ENCODE results near the gene AKAP6. TPM values are rescaled to one million over a fixed set of nuclear protein-coding genes. Genes with fewer than 3 reads are reported as not detected.

AKAP6 gene
- total RNA-seq, 1 experiment from 2014 or later = 0.96 TPM

DNA sequence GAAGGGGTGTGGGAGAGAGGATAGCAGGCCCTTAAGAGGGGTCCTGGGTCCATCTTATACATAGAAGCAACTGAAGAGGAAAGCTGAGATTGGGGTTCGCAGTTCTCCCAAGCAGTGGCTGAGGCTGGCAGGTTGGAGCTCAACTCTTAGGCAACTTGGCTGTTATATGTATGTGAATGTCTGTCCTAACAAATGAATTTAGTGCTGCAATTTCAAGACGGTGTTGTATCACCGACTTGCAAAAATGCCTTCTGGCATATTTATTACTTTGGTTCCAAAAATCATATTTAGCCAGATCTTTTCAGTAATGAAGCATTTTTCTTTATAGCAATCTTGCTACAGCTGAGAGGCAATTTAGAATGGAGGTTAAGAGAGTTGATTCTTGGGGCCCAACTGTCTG is 148.3 kb downstream of the AKAP6 start:
- no peak for DNase-seq (ENCODE audit: low read depth)

GRCh38 chr14:32478050-32478449 is 149.0 kb downstream of the AKAP6 start:
- DNase-seq (ENCODE audit: low read depth) = no peak

- peak; percentile 8 for DNase-seq (ENCODE audit: low read depth)
Observed at GRCh38 chr14:32480337-32480736, 151.2 kb downstream of the AKAP6 start.

DNA sequence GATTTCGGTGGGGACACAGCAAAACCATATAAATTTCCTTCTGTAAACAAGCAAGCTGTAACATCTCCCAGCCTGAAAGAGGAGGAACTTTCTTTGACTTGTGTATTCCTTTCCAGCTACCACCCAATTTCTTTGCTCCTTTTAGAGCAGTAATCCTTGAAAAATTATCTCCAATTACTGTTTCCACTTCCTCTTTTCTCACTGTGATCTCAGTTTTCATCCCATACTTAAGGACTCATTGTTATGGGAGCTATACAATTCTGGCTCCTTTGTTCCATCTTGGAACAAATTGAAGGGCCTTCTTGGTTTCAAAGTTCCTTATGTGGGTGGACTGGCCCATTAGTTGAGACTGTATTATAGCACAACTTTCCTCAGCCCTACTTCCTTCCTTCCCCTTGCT is 152.6 kb downstream of the AKAP6 start:
- no peak for DNase-seq (ENCODE audit: low read depth)

GRCh38 chr14:32491416-32492016 is 162.4 kb downstream of the AKAP6 start:
- no peak for DNase-seq (ENCODE audit: low read depth)

DNA sequence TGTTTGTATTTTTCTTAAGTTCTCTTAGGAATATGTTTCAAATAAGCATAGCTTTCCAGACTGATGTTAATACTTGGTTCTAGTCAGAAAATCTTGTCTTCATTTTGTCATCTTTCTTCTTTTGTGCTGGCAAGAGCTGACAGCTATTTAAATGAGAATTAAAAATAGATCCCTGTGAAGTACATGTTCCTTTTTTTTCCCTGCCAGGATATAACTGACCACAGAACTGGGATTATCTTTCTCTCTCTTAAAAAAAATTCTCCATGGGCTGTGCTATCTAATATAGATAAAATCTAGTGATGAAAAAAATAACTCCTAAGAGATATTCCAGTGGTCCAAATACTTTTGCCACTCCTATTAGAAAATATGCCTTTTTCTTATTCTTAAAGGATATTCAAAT is 163.4 kb downstream of the AKAP6 start:
- DNase-seq (ENCODE audit: low read depth) = no peak

- DNase-seq (ENCODE audit: low read depth) = no peak
Observed at GRCh38 chr14:32494609-32495434, 165.7 kb downstream of the AKAP6 start.

GRCh38 chr14:32495435-32495734 is 166.3 kb downstream of the AKAP6 start:
- no peak for DNase-seq (ENCODE audit: low read depth)

DNA sequence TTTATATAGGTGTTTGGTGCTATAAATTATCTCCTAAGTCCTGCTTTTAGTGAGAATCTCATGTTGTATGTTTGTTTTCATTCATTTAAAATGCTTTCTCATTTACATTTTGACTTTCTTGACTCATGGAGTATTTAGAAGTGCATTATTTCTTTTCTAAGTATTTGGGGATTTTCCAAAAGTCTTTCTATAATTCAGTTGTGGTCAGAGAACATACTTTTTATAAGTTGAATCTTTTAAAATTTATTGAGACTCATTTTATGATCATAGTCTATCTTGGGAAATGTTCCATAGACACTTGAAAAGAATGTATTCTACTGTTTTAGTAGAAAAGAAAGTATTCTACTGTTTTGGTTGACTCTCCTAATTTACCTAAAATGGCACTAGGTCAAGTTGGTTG is 168.2 kb downstream of the AKAP6 start:
- no peak for DNase-seq (ENCODE audit: low read depth)

GRCh38 chr14:32507029-32507984 is 178.2 kb downstream of the AKAP6 start:
- peak; percentile 51 for DNase-seq (ENCODE audit: low read depth)

- no peak for DNase-seq (ENCODE audit: low read depth)
Observed at GRCh38 chr14:32508281-32508680, 179.2 kb downstream of the AKAP6 start.

DNA sequence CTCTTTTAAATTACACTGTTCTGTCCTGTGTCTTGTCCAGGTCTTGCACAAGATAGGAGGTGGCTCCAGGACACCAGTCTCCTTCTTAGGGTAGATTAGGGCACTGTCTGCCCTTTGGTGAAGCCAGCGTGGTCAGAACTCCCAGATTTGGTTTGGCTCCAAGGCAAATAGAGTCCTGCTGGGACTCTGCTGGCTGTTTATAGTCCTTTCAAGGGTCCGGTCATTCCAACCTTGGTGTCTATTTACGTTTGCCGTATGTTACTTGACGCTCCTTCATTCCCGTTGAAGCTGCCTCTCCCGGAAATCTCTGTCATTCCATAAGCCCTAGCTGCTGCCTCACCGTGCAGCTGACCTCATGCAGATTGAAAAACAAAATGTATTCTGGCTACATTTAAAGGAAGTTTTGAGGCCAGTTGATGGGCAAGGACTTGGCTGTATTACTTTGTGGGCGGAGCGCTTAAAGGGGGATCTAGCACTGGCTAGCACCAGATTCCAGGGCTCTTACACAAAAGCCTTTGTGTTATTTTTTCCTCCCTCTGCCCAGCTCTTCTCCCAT is 180.6 kb downstream of the AKAP6 start:
- peak; percentile 93 for DNase-seq (ENCODE audit: low read depth)

DNA sequence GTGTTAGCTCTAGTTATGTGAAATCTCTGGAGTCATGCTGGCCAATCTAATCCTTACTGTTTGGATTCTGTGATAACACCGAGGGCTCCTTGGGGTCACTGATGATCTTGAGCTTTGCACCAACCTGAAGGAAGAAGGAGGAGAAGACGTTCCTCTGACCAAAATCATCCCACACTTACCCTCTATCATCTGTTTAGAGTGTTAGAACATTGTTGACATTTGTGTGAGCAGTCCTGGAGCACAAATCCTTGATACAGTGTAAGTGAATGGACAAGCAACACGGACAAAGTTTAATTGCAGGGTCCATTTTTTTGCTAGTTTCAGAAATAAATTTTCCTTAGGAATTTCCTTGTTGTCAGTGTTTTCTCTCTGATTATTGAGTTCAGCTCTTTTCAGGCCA is 181.7 kb downstream of the AKAP6 start:
- no peak for DNase-seq (ENCODE audit: low read depth)

GRCh38 chr14:32512348-32512747 is 183.2 kb downstream of the AKAP6 start:
- DNase-seq (ENCODE audit: low read depth) = no peak

DNA sequence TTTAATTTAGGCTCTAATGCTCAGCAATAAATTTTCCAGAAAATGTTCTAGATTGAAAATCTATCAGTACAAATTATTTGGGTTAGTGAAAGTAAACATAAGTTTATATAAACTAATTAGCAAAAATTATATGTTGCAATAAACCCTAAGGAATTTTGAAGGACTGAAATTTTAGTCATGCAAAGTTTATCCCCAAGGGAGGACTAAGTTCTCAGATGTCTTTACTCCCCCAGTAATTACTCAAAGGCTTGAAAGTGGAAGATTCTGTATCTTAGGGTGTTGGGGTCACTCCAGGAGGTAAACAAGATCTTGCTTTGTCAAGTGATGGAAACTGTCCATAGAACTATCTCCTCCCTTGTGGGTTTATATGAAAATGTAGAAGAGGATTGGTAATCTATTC is 183.7 kb downstream of the AKAP6 start:
- DNase-seq (ENCODE audit: low read depth) = no peak

GRCh38 chr14:32513571-32514009 is 184.5 kb downstream of the AKAP6 start:
- DNase-seq (ENCODE audit: low read depth) = no peak

DNA sequence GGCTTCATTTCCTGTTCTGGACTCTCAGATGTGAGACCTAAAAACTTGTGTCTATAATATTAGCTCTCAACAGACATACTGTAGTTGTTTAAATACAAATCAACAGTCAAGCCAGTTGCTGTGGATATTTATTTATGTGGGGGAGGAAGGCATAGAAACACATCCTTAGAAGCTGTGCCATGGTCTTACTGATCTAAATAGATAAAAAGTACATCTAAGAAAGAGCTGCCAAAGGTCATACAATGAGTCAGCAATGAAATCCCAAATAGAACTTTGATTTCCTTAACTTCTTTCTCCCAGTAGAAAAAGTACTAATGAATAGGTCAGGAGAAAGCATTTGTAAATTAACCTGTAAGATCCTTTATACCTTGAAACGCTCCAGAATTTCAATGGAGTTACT is 185.1 kb downstream of the AKAP6 start:
- no peak for DNase-seq (ENCODE audit: low read depth)

- DNase-seq (ENCODE audit: low read depth) = no peak
Observed at GRCh38 chr14:32514681-32515080, 185.6 kb downstream of the AKAP6 start.

GRCh38 chr14:32524609-32525375 is 195.7 kb downstream of the AKAP6 start:
- no peak for DNase-seq (ENCODE audit: low read depth)

DNA sequence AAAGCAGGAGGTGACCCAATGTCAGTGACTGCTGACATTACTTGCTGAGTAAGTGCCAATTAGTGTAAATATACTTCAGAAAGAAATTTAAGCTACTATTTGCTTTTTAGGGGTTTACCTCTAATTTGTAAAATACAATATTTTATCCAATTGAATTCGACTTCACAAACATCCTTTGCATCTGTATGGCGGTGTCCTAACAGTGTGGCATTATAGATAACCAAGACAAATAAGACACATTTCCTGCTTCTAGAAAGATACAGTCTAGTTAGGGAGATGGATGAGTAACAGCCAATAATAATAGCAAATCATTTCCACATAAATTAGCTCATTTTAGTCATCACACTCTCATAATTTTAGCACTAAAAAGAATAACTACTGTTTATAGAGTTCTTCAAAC is 196.5 kb downstream of the AKAP6 start:
- DNase-seq (ENCODE audit: low read depth) = no peak

- no peak for DNase-seq (ENCODE audit: low read depth)
Observed at GRCh38 chr14:32530800-32531199, 201.7 kb downstream of the AKAP6 start.
